Upper lobe of right lung (tissue), 1 donor: Measurements from ENCODE around the gene RAB38. TPM values are rescaled to one million over a fixed set of nuclear protein-coding genes. Genes with fewer than 3 reads are reported as not detected.

Source experiments
- ATAC-seq: fragments of 200-7000 bp; cut with Tn5 transposase; one replicate; pipeline ENCODE4 v1.9.1; 2020; ENCODE audit warnings: mild to moderate bottlenecking, moderate library complexity
- DNase-seq: peaks from one replicate; pipeline ENCODE4 v3.0.0-alpha.2; 2020
- H3K27ac ChIP-seq: fragments of 200-600 bp; one replicate; pipeline ENCODE4 v1.8.0; 2022
- H3K27me3 ChIP-seq: fragments of 200-600 bp; one replicate; pipeline ENCODE4 v1.8.0; 2022; ENCODE audit warnings: mild to moderate bottlenecking
- H3K36me3 ChIP-seq: fragments of 200-600 bp; one replicate; pipeline ENCODE4 v1.8.0; 2022
- H3K4me1 ChIP-seq: fragments of 200-600 bp; one replicate; pipeline ENCODE4 v1.8.0; 2022
- H3K4me3 ChIP-seq: fragments of 200-600 bp; one replicate; pipeline ENCODE4 v1.8.0; 2022; ENCODE audit warnings: mild to moderate bottlenecking
- H3K9me3 ChIP-seq: fragments of 200-600 bp; one replicate; pipeline ENCODE4 v1.8.0; 2022
- CTCF ChIP-seq: fragments of 200-600 bp; IDR thresholded peaks from one replicate; pipeline ENCODE4 v1.8.0; 2022; ENCODE audit warnings: antibody characterized with exemption
- intact Hi-C: fragments of 100-400 bp; cut with DNase I; formaldehyde crosslinking; loops from one replicate; pipeline ENCODE4 v1.11.0; 2022
- microRNA-seq: library from miRNA; unstranded; fragments of <30 nt; microRNA quantifications from one replicate; pipeline ENCODE4 v1.2.0, GENCODE V29; 2020; ENCODE audit warnings: borderline microRNAs expressed
- total RNA-seq: library from RNA; stranded (reverse); fragmentation: NEBNext Ultra II Directional; extraction: Animal tissue kit (Norgen Biotek cat#: 25700); gene quantifications from one replicate; pipeline ENCODE4 v1.2.1, GENCODE V29; 2021
- donor health status: DM: no; HTN: yes; CAD: no; lungs with severe emphysema.

RAB38 gene
- total RNA-seq, 1 donor from 2014 or later = 8.1 TPM

- Histone ChIP-seq H3K4me3 (no peak overlapping the region), H3K36me3 (no peaks in the 10 kb centered on the region), H3K27ac (no peak overlapping the region), H3K4me1 (no peaks in the 10 kb centered on the region), H3K9me3 (peaks cover 6% of the 10 kb centered on the region), H3K27me3 (no peaks in the 10 kb centered on the region)
- DNase-seq (no peak), ATAC-seq (no peak)
- intact Hi-C loops = no loop called here
- TF ChIP-seq CTCF = no peak
Measured at GRCh38 chr11:88070437-88070836, 104.8 kb downstream of the RAB38 start.

GRCh38 chr11:88068848-88069554 lies 106.2 kb downstream of the RAB38 start:
- H3K27me3 ChIP-seq = no peaks in the 10 kb centered on the region
- H3K4me1 ChIP-seq = no peaks in the 10 kb centered on the region
- H3K36me3 ChIP-seq = no peaks in the 10 kb centered on the region
- ATAC-seq = peak; percentile 28
- H3K9me3 ChIP-seq = peaks cover 4% of the 10 kb centered on the region
- TF ChIP-seq CTCF = no peak
- H3K27ac ChIP-seq = no peak overlapping the region
- no peak for DNase-seq
- intact Hi-C loops = no loop called here
- no peak overlapping the region for H3K4me3 ChIP-seq

- no peaks in the 10 kb centered on the region for H3K9me3 ChIP-seq
- H3K27ac ChIP-seq = no peak overlapping the region
- no peaks in the 10 kb centered on the region for H3K36me3 ChIP-seq
- H3K4me3 ChIP-seq = no peak overlapping the region
- DNase-seq (no peak), ATAC-seq (no peak)
- H3K27me3 ChIP-seq = no peaks in the 10 kb centered on the region
- no peak for TF ChIP-seq CTCF
- no peaks in the 10 kb centered on the region for H3K4me1 ChIP-seq
- intact Hi-C loops = no loop called here
Measured at GRCh38 chr11:88066090-88066489, 109.2 kb downstream of the RAB38 start.

- ATAC-seq (no peak), DNase-seq (no peak)
- no peak for TF ChIP-seq CTCF
- no peak overlapping the region for H3K4me3 ChIP-seq
- intact Hi-C loops = no loop called here
- H3K9me3 ChIP-seq = no peaks in the 10 kb centered on the region
- H3K27ac ChIP-seq = no peak overlapping the region
- H3K4me1 ChIP-seq = no peaks in the 10 kb centered on the region
- H3K36me3 ChIP-seq = no peaks in the 10 kb centered on the region
- H3K27me3 ChIP-seq = no peaks in the 10 kb centered on the region
Measured at GRCh38 chr11:88064097-88064705, 111.0 kb downstream of the RAB38 start.

Small RNA genes within 50 kb of the gene (microRNA-seq; reads per million reads assigned to microRNA genes)
- gene MIR3166 = not detected

Other genes with a start within 250 kb of the RAB38 start
- gene CTSC, start 162.3 kb upstream of the RAB38 start, total RNA-seq = 278 TPM